GM06990 (cell line): ENCODE results near the gene HEMGN.
"Not testable (repeated sequence)": the region's sequence is repeated elsewhere in the genome, so short reads cannot be mapped to it uniquely, and the experiment has no call there.

Source experiments
- DNase-seq: peaks from one replicate; pipeline ENCODE4 v3.0.0-alpha.2; 2011; ENCODE audit not compliant: insufficient read length; ENCODE audit errors: extremely low read depth
- H3K27me3 ChIP-seq: replicated peaks from 2 replicates; pipeline ENCODE4 v1.6.0; 2011; ENCODE audit warnings: low read length; ENCODE audit not compliant: control insufficient read depth, insufficient read depth
- H3K36me3 ChIP-seq: 2 replicates; pipeline ENCODE4 v1.5.1; 2011; ENCODE audit warnings: low read length; ENCODE audit not compliant: control insufficient read depth, insufficient read depth
- H3K4me3 ChIP-seq: replicated peaks from 2 replicates; pipeline ENCODE4 v1.5.1; 2011; ENCODE audit warnings: low read depth, mild to moderate bottlenecking, control low read depth, low read length
- TF ChIP-seq, protein P1 (sequence below): IDR thresholded peaks from 2 replicates; pipeline ENCODE4 v1.5.1; 2011; ENCODE audit warnings: low read length, control low read depth, mild to moderate bottlenecking, inconsistent platforms; ENCODE audit not compliant: insufficient read depth, poor library complexity, severe bottlenecking

HEMGN gene

DNA sequence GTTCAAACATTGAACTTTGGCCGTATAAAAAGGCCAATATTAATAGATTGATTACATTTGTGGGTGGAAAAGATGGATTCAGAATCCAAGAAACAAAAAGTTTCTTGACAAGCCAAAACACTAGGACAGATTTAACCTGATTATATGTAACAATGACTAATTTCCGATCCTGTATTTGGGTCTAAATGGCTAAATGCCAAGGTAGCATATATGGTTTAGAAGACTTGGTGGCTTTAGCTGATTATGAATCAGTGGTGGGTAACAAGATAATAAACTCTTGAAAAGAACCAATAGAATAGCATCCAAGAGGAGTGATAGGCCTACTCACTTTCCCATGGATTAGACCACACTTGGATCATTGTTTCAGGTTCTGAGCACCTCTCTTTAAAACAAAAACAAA is 23.4 kb upstream of the HEMGN start:
- H3K36me3 ChIP-seq, result no peaks in the 10 kb centered on the region
- no peaks in the 10 kb centered on the region for H3K27me3 ChIP-seq
- DNase-seq, result no peak
- TF ChIP-seq, protein P1, sequence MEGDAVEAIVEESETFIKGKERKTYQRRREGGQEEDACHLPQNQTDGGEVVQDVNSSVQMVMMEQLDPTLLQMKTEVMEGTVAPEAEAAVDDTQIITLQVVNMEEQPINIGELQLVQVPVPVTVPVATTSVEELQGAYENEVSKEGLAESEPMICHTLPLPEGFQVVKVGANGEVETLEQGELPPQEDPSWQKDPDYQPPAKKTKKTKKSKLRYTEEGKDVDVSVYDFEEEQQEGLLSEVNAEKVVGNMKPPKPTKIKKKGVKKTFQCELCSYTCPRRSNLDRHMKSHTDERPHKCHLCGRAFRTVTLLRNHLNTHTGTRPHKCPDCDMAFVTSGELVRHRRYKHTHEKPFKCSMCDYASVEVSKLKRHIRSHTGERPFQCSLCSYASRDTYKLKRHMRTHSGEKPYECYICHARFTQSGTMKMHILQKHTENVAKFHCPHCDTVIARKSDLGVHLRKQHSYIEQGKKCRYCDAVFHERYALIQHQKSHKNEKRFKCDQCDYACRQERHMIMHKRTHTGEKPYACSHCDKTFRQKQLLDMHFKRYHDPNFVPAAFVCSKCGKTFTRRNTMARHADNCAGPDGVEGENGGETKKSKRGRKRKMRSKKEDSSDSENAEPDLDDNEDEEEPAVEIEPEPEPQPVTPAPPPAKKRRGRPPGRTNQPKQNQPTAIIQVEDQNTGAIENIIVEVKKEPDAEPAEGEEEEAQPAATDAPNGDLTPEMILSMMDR, result no peak
- no peak overlapping the region for H3K4me3 ChIP-seq

DNA sequence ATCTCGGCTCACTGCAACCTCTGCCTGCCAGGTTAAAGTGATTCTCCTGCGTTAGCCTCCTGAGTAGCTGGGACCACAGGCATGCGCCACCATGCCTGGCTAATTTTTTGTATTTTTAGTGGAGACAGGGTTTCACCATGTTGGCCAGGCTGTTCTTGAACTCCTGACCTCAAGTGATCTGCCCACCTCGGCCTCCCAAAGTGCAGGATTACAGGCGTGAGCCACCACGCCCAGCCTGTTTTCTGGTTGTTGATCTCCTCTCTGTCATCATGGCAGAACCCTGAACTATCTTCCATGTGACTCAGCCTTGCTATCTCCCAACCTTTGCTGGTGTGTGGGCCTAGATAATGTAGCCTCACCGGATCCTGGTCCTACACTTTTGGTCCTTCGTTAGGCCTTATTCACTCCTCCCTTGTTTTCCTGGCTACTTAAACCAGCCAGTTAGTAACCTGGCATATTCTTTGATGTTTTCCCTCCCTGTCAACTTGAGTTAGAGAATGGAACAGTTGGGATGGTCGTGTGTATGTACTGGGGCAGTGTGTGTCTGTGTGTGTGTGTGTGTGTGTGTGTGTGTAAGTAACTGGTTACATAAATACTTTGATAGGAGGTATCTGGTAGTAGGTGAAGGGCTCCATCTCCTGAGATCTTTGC is 22.8 kb upstream of the HEMGN start:
- H3K27me3 ChIP-seq, result not testable (repeated sequence)

DNA sequence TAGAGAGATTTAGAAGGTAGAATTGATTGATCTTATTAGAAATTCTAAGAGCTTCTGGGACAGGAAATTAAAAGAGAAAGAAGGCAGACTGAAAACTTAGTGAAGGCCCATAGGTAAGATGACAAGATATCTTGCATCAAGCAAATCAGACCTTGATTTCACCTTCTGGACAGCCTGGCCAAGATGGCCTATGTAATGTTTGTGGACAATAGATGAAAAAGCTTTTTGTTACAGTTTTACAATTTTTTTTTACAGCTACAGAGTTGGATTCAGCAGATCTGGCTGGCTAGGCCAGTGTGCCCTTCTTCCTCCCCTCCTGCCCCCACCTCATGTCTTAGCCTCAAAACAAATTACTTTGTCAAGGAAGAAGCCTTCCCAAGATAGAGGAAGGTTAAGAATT is 21.6 kb upstream of the HEMGN start:
- no peak for DNase-seq
- Histone ChIP-seq H3K27me3 (no peaks in the 10 kb centered on the region), H3K36me3 (no peaks in the 10 kb centered on the region), H3K4me3 (no peak overlapping the region)
- TF ChIP-seq, protein P1, result no peak

More for the DNA sequence above, 22.8 kb upstream of the HEMGN start:
- H3K4me3 ChIP-seq, H3K36me3 ChIP-seq, DNase-seq: not testable (repeated sequence)

DNA sequence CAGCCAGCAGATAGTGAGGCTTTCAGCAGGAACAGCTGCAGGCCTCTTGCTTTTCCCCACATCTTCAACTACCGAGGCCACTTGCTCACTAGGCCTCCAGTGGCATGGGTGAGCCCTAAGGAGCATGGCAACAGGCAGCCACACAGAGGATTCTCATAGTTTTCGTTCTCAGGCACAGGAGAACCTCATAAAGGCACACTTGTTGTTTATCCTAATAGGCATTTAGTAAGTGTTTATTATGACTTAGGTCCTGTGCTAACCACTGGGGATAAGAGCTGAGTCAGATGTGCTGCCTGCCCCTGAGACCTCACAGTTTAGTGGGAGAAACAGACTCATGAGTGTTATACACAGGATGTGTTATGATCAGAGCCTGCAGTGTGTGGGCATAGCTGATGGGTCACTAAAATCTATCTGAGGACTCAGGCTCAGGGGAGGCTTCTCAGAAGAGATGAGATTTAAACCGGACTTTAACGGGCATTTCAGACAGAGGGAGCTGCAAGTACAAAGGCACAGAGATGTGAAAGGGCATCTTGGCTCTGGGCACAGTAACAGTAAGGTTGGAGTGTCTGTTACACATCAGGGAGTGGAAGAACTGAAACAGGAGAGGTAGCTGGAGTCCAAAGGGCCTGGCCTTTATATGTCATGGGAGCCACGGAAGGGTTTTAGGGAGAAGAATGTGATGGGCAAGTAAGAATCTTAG is 21.0 kb upstream of the HEMGN start:
- no peaks in the 10 kb centered on the region for H3K36me3 ChIP-seq
- H3K27me3 ChIP-seq, result no peaks in the 10 kb centered on the region
- TF ChIP-seq, protein P1, result no peak
- no peak for DNase-seq
- H3K4me3 ChIP-seq, result no peak overlapping the region

DNA sequence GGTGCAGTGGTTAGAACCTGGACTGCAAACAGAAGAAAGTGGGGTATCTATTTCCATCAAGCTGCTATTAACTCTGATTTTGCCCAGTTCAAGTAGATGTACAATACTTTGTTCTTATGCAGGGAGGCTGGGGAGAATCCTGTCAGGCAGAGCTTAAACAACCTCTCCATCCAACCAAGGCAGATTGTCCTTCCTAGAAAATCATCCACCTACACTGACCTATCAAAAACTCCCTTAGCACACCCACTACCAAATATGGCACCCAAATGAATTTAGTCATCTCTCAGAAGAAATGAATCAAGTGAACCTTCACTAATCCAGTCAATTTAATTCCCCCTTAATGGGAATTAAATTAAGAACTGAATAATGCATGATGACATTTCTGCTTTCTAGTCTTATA is 18.4 kb upstream of the HEMGN start:
- Histone ChIP-seq H3K27me3 (no peaks in the 10 kb centered on the region), H3K4me3 (no peak overlapping the region), H3K36me3 (no peaks in the 10 kb centered on the region)
- no peak for DNase-seq
- TF ChIP-seq, protein P1, result no peak

DNA sequence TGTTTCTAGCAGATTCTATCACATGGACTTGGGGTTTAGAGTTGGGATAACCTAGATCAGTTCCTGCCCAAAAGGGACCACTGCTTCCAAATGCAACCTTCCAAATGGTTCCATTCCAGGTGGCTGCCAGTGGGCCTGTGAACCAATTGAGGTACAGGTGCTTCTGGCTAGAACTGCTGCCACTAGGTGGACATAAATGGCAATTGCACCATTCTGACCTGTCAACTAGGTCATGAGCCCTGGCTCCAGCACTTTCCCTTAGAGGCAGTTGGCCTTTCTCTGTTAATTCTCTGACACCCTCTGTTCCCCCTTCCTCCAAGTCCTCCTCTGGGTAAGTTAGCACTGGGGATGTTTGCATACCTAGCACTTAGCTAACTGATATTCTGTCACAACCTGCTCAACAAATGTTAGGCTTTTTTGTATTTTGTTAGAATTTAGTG is 16.6 kb upstream of the HEMGN start:
- TF ChIP-seq, protein P1, result peak; percentile 78
- Histone ChIP-seq H3K36me3 (no peaks in the 10 kb centered on the region), H3K27me3 (no peaks in the 10 kb centered on the region), H3K4me3 (no peak overlapping the region)
- DNase-seq, result peak; percentile 8

DNA sequence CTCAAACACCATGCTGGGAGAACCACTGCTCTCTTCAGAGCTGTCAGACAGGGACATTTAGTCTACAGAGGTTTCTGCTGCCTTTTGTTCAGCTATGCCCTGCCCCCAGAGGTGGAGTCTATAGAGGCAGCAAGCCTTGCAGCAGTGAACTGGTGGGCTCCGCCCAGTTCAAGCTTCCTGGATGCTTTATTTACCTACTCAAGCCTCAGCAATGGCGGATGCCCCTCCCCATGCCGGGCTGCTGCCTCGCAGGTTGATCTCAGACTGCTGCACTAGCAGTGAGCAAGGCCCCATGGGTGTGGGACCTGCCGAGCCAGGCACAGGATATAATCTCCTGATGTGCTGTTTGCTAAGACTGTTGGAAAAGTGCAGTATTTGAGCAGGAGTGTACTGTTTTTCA is 12.9 kb upstream of the HEMGN start:
- peak; percentile 27 for DNase-seq

DNA sequence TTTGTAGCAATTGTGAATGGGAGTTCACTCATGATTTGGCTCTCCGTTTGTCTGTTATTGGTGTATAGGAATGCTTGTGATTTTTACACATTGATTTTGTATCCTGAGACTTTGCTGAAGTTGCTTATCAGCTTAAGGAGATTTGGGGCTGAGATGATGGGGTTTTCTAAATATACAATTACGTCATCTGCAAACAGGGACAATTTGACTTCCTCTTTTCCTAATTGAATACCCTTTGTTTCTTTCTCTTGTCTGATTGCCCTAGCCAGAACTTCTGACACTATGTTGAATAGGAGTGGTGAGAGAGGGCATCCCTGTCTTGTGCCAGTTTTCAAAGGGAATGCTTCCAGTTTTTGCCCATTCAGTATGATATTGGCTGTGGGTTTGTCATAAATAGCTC is 9.1 kb upstream of the HEMGN start:
- H3K27me3 ChIP-seq, H3K36me3 ChIP-seq: not testable (repeated sequence)

More for the DNA sequence above, 12.9 kb upstream of the HEMGN start:
- not testable (repeated sequence) for H3K27me3 ChIP-seq, H3K36me3 ChIP-seq, H3K4me3 ChIP-seq

DNA sequence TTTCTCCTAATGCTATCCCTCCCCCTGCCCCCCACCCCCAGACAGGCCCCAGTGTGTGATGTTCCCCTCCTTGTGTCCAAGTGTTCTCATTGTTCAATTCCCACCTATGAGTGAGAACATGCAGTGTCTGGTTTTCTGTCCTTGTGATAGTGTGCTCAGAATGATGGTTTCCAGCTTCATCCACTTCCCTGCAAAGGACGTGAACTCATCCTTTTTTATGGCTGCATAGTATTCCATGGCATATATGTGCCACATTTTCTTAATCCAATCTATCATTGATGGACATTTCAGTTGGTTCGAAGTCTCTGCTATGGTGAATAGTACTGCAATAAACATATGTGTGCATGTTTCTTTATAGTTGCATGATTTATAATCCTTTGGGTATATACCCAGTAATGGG is 7.5 kb upstream of the HEMGN start:
- H3K4me3 ChIP-seq, H3K27me3 ChIP-seq, DNase-seq, H3K36me3 ChIP-seq: not testable (repeated sequence)

More for the DNA sequence above, 9.1 kb upstream of the HEMGN start:
- not testable (repeated sequence) for H3K4me3 ChIP-seq, DNase-seq
